ELR (cell line): ENCODE measurements around the gene SRBD1.

ENCODE experiments used
- DNase-seq: peaks from one replicate; pipeline ENCODE4 v3.0.0-alpha.2; 2015; ENCODE audit warnings: low read depth

Gene SRBD1

GRCh38 chr2:45596761-45597160, 14.3 kb downstream of the SRBD1 start:
- DNase-seq = no peak

- DNase-seq = peak; percentile 71
These were observed 15.2 kb downstream of the SRBD1 start for GRCh38 chr2:45595721-45596435.

DNA sequence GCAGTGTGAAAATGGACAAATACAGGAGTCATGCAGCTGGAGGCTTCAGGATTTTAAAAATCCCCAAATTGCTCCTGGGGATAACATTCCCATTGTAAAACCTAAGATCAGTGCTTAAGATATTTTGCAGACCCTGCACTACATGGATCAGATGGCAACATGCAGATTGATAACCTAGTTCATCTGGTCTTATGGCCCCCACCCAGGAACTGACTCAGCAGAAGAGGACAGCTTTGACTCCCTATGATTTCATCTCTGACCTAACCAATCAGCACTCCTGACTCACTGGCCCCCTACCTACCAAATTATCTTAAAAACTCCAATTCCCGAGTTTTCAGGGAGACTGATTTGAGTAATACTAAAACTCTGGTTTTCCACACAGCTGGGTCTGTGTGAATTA, 20.0 kb downstream of the SRBD1 start:
- peak; percentile 24 for DNase-seq

DNA sequence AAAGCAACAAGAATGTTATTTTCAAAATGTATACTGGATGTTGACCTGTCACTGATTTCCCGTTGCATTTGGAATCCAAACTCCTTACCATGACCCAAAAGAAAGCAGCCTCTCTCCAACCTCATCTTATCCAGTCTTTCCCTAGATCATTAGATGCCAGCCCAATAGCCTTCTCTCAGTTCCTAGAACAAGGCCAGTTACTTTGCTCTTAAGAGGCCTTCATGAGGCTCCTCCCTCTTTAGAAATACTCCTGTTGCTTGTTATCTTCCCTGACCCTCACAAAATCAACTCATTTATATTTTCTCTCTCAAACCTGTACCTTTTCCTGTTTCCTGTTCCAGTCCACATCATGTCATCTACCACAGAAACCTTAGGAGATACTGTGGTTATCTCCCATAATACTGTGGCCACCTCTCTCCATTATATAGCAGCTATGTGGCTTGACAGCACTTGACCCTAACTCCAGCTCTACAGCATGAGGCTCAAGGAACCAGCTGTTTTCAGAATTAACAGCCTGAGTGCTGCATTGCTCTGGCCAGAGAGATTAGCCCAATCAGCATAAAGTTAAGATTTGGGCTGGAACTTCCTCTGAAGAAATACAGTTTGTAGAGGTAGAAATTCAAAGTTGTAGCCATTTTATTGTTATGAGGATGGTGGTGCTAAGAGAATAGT, 22.8 kb downstream of the SRBD1 start:
- DNase-seq = no peak

DNA sequence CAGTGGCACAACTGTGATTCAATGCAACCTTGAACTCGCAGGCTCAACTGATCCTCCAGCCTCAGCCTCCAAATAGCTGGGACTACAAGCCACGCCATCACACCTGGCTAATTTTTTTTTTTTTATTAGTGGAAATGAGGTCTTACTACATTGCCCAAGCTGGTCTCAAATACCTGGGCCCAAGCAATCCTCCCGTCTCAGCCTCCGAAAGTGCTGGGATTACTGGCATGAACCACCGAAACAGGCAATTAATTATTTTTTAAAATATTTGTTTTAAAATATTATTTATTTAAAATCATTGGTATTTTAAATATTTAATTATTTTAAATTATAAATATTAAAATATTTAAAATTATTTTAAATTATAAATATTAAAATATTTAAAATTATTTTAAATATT, 24.5 kb downstream of the SRBD1 start:
- no peak for DNase-seq

DNA sequence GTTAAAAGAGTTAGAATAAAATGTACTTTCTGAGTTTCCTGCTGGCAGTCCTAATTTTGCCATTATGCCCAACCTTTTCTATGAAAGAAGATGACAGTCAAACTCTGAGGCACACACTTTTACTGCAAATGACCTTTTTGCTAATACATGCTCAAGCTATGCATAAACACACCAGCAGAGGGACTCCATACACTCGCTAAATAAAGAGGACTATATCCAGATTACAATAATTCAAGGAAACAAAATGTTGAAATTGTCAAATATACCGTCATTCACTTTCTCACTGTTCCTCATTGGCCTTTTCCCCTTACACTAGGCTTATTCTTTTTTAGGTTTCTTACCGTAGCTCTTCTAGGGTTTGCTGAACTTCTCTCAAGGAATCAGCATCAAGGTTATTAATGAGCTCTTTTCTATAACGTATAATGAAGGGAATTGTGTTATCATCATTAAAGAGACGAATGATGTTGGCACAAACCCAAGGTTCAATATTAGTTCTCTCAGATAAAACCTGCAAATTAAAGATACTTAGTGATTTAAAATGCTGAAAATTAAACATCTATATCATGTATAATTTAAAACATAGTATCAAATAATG, 25.7 kb downstream of the SRBD1 start:
- DNase-seq = peak; percentile 70

- DNase-seq = no peak
These were observed 27.1 kb downstream of the SRBD1 start for GRCh38 chr2:45583977-45584376.

GRCh38 chr2:45582522-45582921, 28.5 kb downstream of the SRBD1 start:
- DNase-seq = no peak

DNA sequence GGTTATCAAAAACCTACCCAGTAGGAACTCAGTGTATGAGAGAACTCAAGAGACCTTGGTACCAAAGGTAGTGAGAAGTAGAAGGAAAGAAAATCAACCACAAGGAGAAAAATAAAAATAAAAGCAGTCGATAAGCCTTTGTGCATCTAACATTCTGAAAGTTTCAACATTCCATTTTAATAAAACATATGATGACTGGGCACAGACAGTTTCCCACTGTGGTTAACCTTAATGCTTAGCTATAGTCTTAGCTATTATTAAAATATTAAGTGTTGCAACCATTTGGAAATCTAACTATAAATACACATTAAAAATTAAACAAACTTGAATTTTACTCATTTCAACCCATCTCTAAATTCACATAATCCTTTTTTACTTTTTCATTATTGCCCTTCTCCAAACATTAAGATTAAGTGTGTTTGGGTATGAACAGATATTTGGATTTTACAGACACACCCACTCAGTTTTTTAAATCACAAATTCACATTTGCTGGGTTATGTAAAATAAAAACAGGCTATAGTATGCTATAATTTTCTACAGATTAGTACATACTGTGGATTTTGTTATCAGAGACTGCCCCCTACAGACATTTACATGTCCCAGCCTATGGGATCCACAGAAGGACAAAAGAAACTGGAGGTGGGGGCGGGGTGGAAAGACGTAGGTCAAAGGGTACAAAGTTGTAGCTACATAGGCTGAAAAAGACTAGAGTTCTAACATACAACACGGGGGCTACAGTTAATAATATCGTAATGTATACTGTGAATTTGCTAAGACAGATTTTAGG, 32.8 kb downstream of the SRBD1 start:
- DNase-seq = peak; percentile 50

DNA sequence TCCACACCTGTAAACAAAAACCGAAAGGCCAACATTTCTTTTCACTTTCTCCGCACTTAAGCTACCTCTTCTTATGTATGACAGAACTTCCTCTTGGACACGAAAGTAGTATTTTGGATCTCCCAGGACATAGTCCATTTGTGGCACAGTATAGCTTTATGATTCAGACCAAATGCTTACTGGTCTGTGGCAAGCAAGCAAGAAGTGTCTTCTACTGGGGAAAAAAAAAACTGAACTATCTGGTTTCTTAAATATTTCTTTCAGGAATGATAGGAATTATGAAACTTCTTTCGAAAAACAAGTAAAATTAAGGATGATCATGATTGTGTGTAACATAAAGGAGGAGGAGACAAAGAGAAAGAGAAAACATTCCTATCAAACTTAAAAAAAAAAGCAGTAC, 33.6 kb downstream of the SRBD1 start:
- DNase-seq = no peak

- DNase-seq = no peak
These were observed 35.2 kb downstream of the SRBD1 start for GRCh38 chr2:45575881-45576280.

- DNase-seq = no peak
These were observed 38.1 kb downstream of the SRBD1 start for GRCh38 chr2:45572979-45573378.

GRCh38 chr2:45571940-45572339, 39.1 kb downstream of the SRBD1 start:
- DNase-seq = no peak

DNA sequence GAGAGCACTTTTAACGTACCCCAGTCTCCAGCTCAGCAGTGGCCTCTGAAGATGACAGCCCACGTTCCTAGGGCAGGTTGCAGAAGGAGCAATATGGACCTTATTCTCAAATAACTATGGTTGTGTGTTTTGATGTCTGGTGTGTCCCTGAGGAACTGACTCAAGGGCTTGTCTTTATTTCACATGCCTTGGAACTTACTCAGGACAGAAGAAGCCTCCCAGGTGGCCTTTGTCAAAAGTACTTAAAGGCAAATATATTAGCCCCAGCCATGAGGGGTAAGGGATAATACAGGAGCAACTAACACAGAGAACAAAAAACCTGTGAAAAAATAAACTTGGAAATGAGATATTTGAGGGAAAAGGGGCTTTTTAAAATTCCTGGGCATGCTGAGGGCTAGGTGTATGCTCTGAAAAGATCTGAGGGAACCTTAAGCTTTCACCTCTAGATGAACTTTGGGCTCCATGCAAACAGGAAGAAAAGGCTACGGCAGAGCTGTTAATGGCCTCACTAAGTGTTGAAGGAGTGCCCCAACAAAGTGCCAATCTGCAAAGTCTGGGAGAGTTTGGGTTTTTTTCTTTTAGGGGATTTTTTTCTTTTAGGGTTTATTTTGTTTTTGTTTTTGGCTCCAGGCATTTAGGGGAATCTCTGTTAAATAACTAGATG, 40.3 kb downstream of the SRBD1 start:
- DNase-seq = peak; percentile 24

- peak; percentile 46 for DNase-seq
These were observed 42.1 kb downstream of the SRBD1 start for GRCh38 chr2:45568935-45569334.

GRCh38 chr2:45567974-45568789, 42.9 kb downstream of the SRBD1 start:
- peak; percentile 14 for DNase-seq

DNA sequence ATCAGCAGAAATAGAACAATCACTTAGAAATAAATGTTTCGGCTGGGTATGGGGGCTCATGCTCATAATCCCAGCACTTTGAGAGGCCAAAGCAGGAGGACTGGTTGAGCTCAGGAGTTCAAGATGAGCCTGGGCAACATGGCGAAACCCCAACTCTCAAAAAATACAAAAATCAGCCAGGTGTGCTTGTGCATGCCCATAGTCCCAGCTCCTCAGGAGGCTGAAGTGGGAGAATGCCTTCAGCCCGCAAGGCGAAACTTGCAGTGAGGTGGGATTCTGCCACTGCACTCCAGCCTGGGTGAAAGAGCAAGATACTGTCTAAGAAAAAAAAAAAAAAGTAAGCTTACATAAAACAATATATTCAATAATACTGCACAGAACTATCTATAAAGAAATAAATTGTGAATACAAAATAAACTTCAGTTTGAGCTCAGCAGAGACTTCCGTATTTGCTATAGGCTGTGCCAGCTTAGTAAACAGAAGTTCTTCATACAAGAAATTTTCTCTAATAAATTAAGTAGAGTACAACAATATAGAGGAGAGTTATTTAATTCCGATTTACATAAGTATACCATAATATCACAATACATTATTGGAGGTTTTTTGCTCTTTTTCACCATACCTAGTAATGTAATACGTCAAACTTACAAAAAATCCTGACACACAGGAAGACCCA, 43.6 kb downstream of the SRBD1 start:
- DNase-seq = no peak

GRCh38 chr2:45559436-45559835, 51.6 kb downstream of the SRBD1 start:
- no peak for DNase-seq

- peak; percentile 39 for DNase-seq
These were observed 56.3 kb downstream of the SRBD1 start for GRCh38 chr2:45554742-45555140.

DNA sequence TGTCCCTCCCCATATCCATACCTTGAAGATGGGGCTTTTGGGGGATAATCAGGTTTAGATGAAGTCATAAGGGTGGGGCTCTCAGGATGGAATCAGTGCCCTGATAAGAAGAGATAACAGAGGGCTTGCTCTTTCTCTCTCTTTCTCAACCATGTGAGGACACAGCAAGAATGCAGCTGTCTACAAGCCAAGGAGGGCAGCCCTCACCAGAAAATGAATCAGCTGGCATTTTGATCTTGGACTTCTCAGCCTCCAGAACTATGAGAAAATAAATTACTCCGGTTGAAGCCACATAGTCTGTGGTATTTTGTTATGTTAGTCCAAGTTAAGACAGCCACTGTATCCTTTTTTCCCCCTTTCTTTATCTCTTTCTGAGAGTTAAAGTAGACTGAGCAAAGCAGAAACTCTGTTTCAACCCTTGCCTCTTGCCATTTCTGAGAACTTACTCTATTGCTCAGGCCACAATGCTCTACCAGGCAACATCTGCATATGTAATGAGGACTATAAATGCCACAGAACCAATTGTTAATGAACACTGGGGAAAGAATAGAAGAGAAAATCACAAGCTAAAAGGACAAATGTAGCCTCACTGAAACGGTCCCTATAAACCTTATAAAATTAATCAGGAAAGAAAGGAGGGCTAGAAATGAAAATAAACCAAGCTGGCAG, 56.9 kb downstream of the SRBD1 start:
- peak; percentile 20 for DNase-seq
